Lower lobe of right lung (tissue), 2 donors: ENCODE results near the gene C6orf52. TPM values are rescaled to one million over a fixed set of nuclear protein-coding genes. Genes with fewer than 3 reads are reported as not detected.

Source experiments
- ATAC-seq, 2 donors: fragments of 200-7000 bp; cut with Tn5 transposase; one replicate each; pipeline ENCODE4 v1.9.1; 2020 to 2022; ENCODE audit warnings: mild to moderate bottlenecking in 2 of 2, moderate library complexity in 2 of 2
- DNase-seq: peaks from one replicate; pipeline ENCODE4 v3.0.0-alpha.2; 2020
- H3K27ac ChIP-seq: fragments of 200-600 bp; one replicate; pipeline ENCODE4 v1.8.0; 2022
- H3K27me3 ChIP-seq: fragments of 200-600 bp; one replicate; pipeline ENCODE4 v1.8.0; 2022; ENCODE audit warnings: low read depth
- H3K36me3 ChIP-seq: fragments of 200-600 bp; one replicate; pipeline ENCODE4 v1.8.0; 2022; ENCODE audit warnings: mild to moderate bottlenecking
- H3K4me1 ChIP-seq: fragments of 200-600 bp; one replicate; pipeline ENCODE4 v1.8.0; 2022
- H3K4me3 ChIP-seq: fragments of 200-600 bp; one replicate; pipeline ENCODE4 v1.8.0; 2022; ENCODE audit warnings: mild to moderate bottlenecking
- H3K9me3 ChIP-seq: fragments of 200-600 bp; one replicate; pipeline ENCODE4 v1.8.0; 2022
- CTCF ChIP-seq: fragments of 200-600 bp; IDR thresholded peaks from one replicate; pipeline ENCODE4 v1.8.0; 2022; ENCODE audit warnings: antibody characterized with exemption, mild to moderate bottlenecking
- intact Hi-C: fragments of 100-400 bp; cut with DNase I; formaldehyde crosslinking; loops from one replicate; pipeline ENCODE4 v1.11.0; 2022
- total RNA-seq: library from RNA; stranded (reverse); fragmentation: NEBNext Ultra II Directional; extraction: Animal tissue kit (Norgen Biotek cat#: 25700); gene quantifications from one replicate; pipeline ENCODE4 v1.2.1, GENCODE V29; 2021
- donor health status: DM: no; HTN: yes; CAD: no; lungs with severe emphysema.

The C6orf52 gene
- total RNA-seq, 1 donor from 2014 or later: 1.3 TPM

- no peaks in the 10 kb centered on the region for H3K9me3 ChIP-seq
- no peaks in the 10 kb centered on the region for H3K27me3 ChIP-seq
- TF ChIP-seq CTCF: no peak
- DNase-seq (no peak), ATAC-seq (no peak)
- no peak overlapping the region for H3K27ac ChIP-seq
- H3K4me3 ChIP-seq: no peak overlapping the region
- intact Hi-C loops: no loop called here
- no peaks in the 10 kb centered on the region for H3K4me1 ChIP-seq
- H3K36me3 ChIP-seq: no peaks in the 10 kb centered on the region
Observed at GRCh38 chr6:10684618-10685017, 9.8 kb downstream of the C6orf52 start.

GRCh38 chr6:10682355-10682988 lies 11.9 kb downstream of the C6orf52 start:
- intact Hi-C loops: no loop called here
- no peaks in the 10 kb centered on the region for H3K4me1 ChIP-seq
- no peak for ATAC-seq
- no peak for DNase-seq
- no peak overlapping the region for H3K4me3 ChIP-seq
- no peaks in the 10 kb centered on the region for H3K36me3 ChIP-seq
- TF ChIP-seq CTCF: no peak
- no peaks in the 10 kb centered on the region for H3K9me3 ChIP-seq
- H3K27me3 ChIP-seq: no peaks in the 10 kb centered on the region
- H3K27ac ChIP-seq: no peak overlapping the region

- Histone ChIP-seq H3K4me3 (no peak overlapping the region), H3K36me3 (no peaks in the 10 kb centered on the region), H3K27ac (no peak overlapping the region), H3K9me3 (no peaks in the 10 kb centered on the region), H3K4me1 (no peaks in the 10 kb centered on the region), H3K27me3 (no peaks in the 10 kb centered on the region)
- TF ChIP-seq CTCF: no peak
- DNase-seq (no peak), ATAC-seq (no peak)
- intact Hi-C loops: no loop called here
Observed at GRCh38 chr6:10681795-10682194, 12.6 kb downstream of the C6orf52 start.

- Histone ChIP-seq H3K9me3 (no peaks in the 10 kb centered on the region), H3K36me3 (no peaks in the 10 kb centered on the region), H3K27me3 (no peaks in the 10 kb centered on the region), H3K27ac (no peak overlapping the region), H3K4me3 (no peak overlapping the region), H3K4me1 (no peaks in the 10 kb centered on the region)
- ATAC-seq (no peak), DNase-seq (no peak)
- no peak for TF ChIP-seq CTCF
- intact Hi-C loops: no loop called here
Observed at GRCh38 chr6:10678456-10678855, 16.0 kb downstream of the C6orf52 start.

- no peak overlapping the region for H3K4me3 ChIP-seq
- no peaks in the 10 kb centered on the region for H3K4me1 ChIP-seq
- intact Hi-C loops: no loop called here
- no peaks in the 10 kb centered on the region for H3K9me3 ChIP-seq
- H3K36me3 ChIP-seq: no peaks in the 10 kb centered on the region
- ATAC-seq: no peak
- H3K27ac ChIP-seq: no peak overlapping the region
- H3K27me3 ChIP-seq: no peaks in the 10 kb centered on the region
- DNase-seq: no peak
- no peak for TF ChIP-seq CTCF
Observed at GRCh38 chr6:10676403-10676802, 18.0 kb downstream of the C6orf52 start.
